ENCODE results near the gene PPIP5K1. TPM values are rescaled to one million over a fixed set of nuclear protein-coding genes. Genes with fewer than 3 reads are reported as not detected.

The PPIP5K1 gene
- total RNA-seq, 1 experiment from 2014 or later = 34.4 TPM

GRCh38 chr15:43499635-43500034, 90.4 kb downstream of the PPIP5K1 start (continued):
- TF ChIP-seq TEAD1 (CRISPR knock-in tag; IDR thresholded peaks at IDR 0.05) = no peak

GRCh38 chr15:43498990-43499389, 91.0 kb downstream of the PPIP5K1 start:
- no peaks in the 10 kb centered on the region for H3K9me3 Mint-ChIP-seq

More at GRCh38 chr15:43498990-43499389, 91.0 kb downstream of the PPIP5K1 start:
- Mint-ChIP-seq H3K27me3 (ENCODE audit: low read depth) (no peaks in the 10 kb centered on the region; the same call in 1 of the 2 replicates), H3K4me3 (no peak overlapping the region), H3K27ac (no peak overlapping the region), H3K4me1 (peaks cover 4% of the 10 kb centered on the region; the same call in 1 of the 2 replicates), H3K36me3 (no peaks in the 10 kb centered on the region)
- CTCF ChIA-PET = interaction anchor here (1.4 kb wide), 1 partner anchor 15 kb away, joined by 6 read pairs; no protein-coding TSS in a partner anchor
- TF ChIP-seq PRDM15 (CRISPR knock-in tag; IDR thresholded peaks at IDR 0.05) (no peak), ZNF281 (CRISPR knock-in tag; IDR thresholded peaks at IDR 0.05) (no peak), ZNF138 (CRISPR knock-in tag; conservative IDR thresholded peaks at IDR 0.05) (no peak), ARID4B (CRISPR knock-in tag; IDR thresholded peaks at IDR 0.05; ENCODE audit: borderline replicate concordance) (no peak)
- POLR2A ChIA-PET = no interaction called here
- DNase-seq (ENCODE audit: low spot score) (no peak), ATAC-seq (no peak)
